ENCODE data around the gene SLC25A42. TPM values are rescaled to one million over a fixed set of nuclear protein-coding genes. Genes with fewer than 3 reads are reported as not detected.
"Not testable (repeated sequence)": the region's sequence is repeated elsewhere in the genome, so short reads cannot be mapped to it uniquely, and the experiment has no call there.

The SLC25A42 gene
- total RNA-seq, 4 donors from 2014 or later, result 12.3 to 85.3 (median 37.1) TPM

DNA sequence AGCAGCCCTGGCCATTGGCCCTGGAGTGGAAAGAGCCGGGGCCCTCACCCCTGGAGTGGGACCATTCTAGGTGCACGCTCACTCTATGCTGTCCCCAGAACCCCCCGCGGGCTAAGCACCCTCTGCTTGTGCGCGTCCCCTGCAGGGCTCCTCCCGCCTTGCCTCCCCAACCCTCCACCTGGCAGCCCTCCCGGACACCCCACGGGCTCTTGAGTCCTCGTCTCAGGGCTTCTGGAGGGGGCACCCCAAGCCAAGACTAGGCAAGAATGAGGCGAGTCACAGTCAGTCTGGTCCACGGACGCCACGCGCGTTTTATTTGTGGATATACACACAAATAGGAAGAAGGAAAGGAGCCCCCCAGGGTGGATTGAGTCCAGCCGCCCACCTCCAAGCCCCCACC is 81.5 kb downstream of the SLC25A42 start:
- H3K9me3 ChIP-seq, result no peaks in the 10 kb centered on the region
- DNase-seq (no peak), ATAC-seq (no peak)
- peaks cover 0 to 4% of the 10 kb centered on the region in 2 donors for H3K4me1 ChIP-seq
- intact Hi-C loops (cut with DNase I; ENCODE audit: low total_unique reads) (no loop called here), in situ Hi-C loops (cut with MboI; ENCODE audit: low sequenced_read_pairs in 4 of 4) (no loop called here)
- no peaks in the 10 kb centered on the region for H3K27me3 ChIP-seq
- H3K4me3 ChIP-seq, result no peak overlapping the region
- no peak overlapping the region for H3K27ac ChIP-seq
- TF ChIP-seq, protein P1, sequence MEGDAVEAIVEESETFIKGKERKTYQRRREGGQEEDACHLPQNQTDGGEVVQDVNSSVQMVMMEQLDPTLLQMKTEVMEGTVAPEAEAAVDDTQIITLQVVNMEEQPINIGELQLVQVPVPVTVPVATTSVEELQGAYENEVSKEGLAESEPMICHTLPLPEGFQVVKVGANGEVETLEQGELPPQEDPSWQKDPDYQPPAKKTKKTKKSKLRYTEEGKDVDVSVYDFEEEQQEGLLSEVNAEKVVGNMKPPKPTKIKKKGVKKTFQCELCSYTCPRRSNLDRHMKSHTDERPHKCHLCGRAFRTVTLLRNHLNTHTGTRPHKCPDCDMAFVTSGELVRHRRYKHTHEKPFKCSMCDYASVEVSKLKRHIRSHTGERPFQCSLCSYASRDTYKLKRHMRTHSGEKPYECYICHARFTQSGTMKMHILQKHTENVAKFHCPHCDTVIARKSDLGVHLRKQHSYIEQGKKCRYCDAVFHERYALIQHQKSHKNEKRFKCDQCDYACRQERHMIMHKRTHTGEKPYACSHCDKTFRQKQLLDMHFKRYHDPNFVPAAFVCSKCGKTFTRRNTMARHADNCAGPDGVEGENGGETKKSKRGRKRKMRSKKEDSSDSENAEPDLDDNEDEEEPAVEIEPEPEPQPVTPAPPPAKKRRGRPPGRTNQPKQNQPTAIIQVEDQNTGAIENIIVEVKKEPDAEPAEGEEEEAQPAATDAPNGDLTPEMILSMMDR (IDR thresholded peaks at IDR 0.05 in 4 of 5, conservative IDR thresholded peaks at IDR 0.05 in 1 of 5), result no peak
- no peak for TF ChIP-seq POLR2A (IDR thresholded peaks at IDR 0.05)
- no peaks in the 10 kb centered on the region for H3K36me3 ChIP-seq

DNA sequence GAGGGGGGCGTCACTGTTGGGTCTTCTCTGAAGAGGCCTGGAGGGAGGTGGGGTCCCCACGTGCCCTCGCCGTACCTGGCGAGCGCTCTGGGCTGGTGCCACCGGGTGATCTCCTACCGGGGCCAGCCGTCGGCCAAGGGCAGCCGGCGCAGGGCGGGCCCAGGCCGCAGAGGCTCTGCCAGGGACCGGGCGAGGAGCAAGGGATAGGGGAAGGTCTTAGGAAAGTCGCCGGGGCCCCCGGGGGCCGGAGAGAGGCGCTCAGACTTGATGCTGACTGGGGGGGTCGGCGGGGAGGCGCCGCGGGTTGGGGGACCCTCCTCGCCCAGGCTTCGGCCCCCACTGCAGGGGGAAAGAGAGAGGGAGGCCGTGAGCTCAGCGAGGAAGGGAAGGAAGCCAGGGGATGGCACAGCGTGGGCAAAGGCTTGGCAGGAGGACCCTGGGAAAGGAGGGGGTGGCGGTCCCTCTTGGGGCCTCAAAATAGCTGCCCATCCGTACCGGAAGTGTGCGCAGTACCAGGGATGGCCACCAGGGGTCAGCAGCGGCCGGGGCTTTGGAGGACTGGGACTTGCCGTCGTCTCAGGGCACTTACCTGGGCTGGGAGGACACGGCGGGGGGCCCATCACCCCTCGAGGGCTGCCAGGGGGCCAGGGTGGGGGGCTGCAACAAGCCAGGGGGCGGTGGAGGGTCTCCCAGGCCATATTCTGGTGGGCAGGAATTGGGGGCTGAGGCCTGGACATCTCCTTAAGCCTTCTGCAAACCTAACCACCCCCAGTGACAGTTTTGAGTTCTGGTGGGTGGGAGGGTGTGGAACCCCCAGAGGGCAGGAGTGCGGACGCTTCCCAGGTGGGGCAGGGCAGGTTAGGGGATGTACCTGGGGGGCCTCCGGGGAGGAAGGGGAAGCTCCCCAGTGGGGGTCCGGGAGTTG is 82.2 kb downstream of the SLC25A42 start:
- Histone ChIP-seq H3K9me3 (no peaks in the 10 kb centered on the region), H3K4me1 (peaks cover 0 to 4% of the 10 kb centered on the region in 2 donors), H3K27ac (no peak overlapping the region), H3K36me3 (no peaks in the 10 kb centered on the region), H3K27me3 (no peaks in the 10 kb centered on the region), H3K4me3 (peak overlapping the region in 3 of 4 donors; percentile 21 to 46 (median 22))
- peak; percentile 63 to 88 for ATAC-seq
- TF ChIP-seq, protein P1 (IDR thresholded peaks at IDR 0.05 in 4 of 5, conservative IDR thresholded peaks at IDR 0.05 in 1 of 5), result peak; percentile 81 to 99 (median 98)
- TF ChIP-seq POLR2A (IDR thresholded peaks at IDR 0.05), result no peak
- in situ Hi-C loops (cut with MboI; ENCODE audit: low sequenced_read_pairs in 4 of 4), result no loop called here
- intact Hi-C loops (cut with DNase I; ENCODE audit: low total_unique reads), result loop anchor here (1.0 kb wide), 1 partner anchor 29 kb away; no protein-coding TSS in a partner anchor
- DNase-seq, result peak; percentile 44 to 72

DNA sequence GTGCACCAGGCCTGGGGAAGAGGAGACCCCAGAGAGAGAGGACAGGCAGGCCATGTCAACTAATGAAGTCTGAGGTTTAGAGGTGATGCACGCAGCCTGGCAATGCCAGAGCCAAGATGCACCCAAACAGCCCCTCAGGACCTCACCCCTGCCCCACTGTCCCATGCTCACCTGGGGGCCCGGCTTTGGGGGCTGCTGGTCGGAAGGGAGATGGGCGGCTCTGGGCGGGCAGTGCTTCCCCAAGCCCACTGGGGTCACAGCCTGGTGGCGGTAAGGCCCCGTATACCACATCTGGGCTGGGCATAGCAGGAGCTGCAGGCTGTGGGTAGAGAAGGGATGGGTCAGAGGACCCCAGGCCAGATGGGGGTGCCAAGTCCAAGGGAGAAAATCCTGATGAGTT is 83.1 kb downstream of the SLC25A42 start:
- TF ChIP-seq, protein P1 (IDR thresholded peaks at IDR 0.05 in 4 of 5, conservative IDR thresholded peaks at IDR 0.05 in 1 of 5), result no peak
- TF ChIP-seq POLR2A (IDR thresholded peaks at IDR 0.05), result no peak
- intact Hi-C loops (cut with DNase I; ENCODE audit: low total_unique reads), result loop anchor here (1.0 kb wide), 1 partner anchor 28 kb away; no protein-coding TSS in a partner anchor
- no peak overlapping the region for H3K27ac ChIP-seq
- no peaks in the 10 kb centered on the region for H3K27me3 ChIP-seq
- peaks cover 0 to 4% of the 10 kb centered on the region in 2 donors for H3K4me1 ChIP-seq
- H3K9me3 ChIP-seq, result no peaks in the 10 kb centered on the region
- no peak overlapping the region for H3K4me3 ChIP-seq
- in situ Hi-C loops (cut with MboI; ENCODE audit: low sequenced_read_pairs in 4 of 4), result no loop called here
- DNase-seq, result no peak
- H3K36me3 ChIP-seq, result no peaks in the 10 kb centered on the region
- ATAC-seq, result no peak

DNA sequence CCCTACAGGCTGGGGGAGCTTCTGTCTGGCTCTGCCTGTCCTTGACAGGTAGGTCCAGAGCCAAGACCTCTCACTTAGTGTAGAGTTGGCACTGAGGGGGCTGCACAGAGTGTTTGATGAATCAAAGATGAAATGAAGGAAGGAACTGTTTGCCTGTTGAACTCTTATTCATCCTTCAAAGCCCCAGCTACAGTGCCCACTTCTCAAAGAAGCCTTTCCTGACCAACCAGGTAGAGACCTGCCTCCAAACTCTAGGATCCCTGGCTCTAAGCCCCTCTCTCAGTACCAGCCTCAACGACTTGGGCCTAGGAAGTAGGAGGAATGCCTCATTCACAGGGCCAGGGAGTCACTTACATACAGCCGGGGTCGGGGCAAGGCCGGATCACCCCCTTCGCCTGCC is 83.5 kb downstream of the SLC25A42 start:
- ATAC-seq (no peak), DNase-seq (no peak)
- no peaks in the 10 kb centered on the region for H3K9me3 ChIP-seq
- intact Hi-C loops (cut with DNase I; ENCODE audit: low total_unique reads), result no loop called here
- TF ChIP-seq, protein P1 (IDR thresholded peaks at IDR 0.05 in 4 of 5, conservative IDR thresholded peaks at IDR 0.05 in 1 of 5), result no peak
- TF ChIP-seq POLR2A (IDR thresholded peaks at IDR 0.05), result no peak
- H3K36me3 ChIP-seq, result no peaks in the 10 kb centered on the region
- no peaks in the 10 kb centered on the region for H3K27me3 ChIP-seq
- in situ Hi-C loops (cut with MboI; ENCODE audit: low sequenced_read_pairs in 4 of 4), result no loop called here
- no peak overlapping the region for H3K27ac ChIP-seq
- H3K4me3 ChIP-seq, result no peak overlapping the region
- peaks cover 0 to 4% of the 10 kb centered on the region in 2 donors for H3K4me1 ChIP-seq

DNA sequence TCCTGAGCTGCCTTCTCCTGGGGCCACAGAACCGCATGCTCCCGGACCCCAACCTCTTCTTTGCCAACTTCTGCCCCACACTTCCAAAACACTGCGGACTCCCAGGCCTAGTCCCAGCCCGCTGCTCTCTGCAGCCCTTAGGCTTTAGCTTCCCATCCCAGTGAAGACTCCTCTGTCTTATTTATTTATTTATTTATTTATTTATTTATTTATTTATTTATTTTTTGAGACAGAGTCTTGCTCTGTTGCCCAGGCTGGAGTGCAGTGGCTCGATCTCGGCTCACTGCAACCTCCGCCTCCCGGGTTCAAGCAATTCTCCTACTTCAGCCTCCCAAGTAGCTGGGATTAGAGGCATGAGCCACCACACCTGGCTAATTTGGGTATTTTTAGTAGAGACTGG is 84.7 kb downstream of the SLC25A42 start:
- H3K4me1 ChIP-seq; H3K27me3 ChIP-seq; H3K27ac ChIP-seq; H3K36me3 ChIP-seq; ATAC-seq; DNase-seq; in situ Hi-C loops (cut with MboI; ENCODE audit: low sequenced_read_pairs in 4 of 4); H3K9me3 ChIP-seq; intact Hi-C loops (cut with DNase I; ENCODE audit: low total_unique reads); H3K4me3 ChIP-seq: not testable (repeated sequence)
